Fibroblast of mammary gland (primary cell): ENCODE results near the gene S100P.
"Not testable (repeated sequence)": the region's sequence is repeated elsewhere in the genome, so short reads cannot be mapped to it uniquely, and the experiment has no call there.

Source experiments
- DNase-seq: peaks from one replicate; pipeline ENCODE4 v3.0.0-alpha.2; 2010; ENCODE audit warnings: low read depth
- H3K4me3 ChIP-seq: 2 replicates; pipeline ENCODE4 v1.5.1; 2011; ENCODE audit warnings: low read depth, mild to moderate bottlenecking, low read length, moderate library complexity; ENCODE audit not compliant: control insufficient read depth
- TF ChIP-seq, protein P1 (sequence below): conservative IDR thresholded peaks from 2 replicates; pipeline ENCODE4 v1.5.1; 2011; ENCODE audit warnings: low read depth, low read length, inconsistent platforms; ENCODE audit not compliant: control insufficient read depth, insufficient read depth

Gene S100P

DNA sequence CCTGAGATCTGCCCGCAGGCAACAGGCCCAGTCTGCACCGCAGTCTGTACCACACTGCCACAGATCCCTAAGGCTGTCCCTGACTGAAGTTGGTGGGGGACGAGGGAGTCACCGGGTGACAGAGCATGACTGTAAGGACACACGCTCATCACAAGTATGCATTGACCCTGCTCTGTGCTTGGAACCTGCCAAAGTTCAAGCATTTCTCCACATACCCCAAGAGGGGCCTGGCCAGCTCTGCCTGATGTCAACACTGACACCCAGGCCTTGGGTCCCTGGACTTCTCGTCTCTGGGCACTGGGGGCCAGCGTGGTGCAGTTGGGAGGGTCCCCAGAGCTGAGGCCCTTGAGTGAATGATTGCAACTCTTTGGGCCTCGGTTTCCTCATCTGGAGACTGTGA is 30.2 kb downstream of the S100P start:
- no peak for DNase-seq
- TF ChIP-seq, protein P1, sequence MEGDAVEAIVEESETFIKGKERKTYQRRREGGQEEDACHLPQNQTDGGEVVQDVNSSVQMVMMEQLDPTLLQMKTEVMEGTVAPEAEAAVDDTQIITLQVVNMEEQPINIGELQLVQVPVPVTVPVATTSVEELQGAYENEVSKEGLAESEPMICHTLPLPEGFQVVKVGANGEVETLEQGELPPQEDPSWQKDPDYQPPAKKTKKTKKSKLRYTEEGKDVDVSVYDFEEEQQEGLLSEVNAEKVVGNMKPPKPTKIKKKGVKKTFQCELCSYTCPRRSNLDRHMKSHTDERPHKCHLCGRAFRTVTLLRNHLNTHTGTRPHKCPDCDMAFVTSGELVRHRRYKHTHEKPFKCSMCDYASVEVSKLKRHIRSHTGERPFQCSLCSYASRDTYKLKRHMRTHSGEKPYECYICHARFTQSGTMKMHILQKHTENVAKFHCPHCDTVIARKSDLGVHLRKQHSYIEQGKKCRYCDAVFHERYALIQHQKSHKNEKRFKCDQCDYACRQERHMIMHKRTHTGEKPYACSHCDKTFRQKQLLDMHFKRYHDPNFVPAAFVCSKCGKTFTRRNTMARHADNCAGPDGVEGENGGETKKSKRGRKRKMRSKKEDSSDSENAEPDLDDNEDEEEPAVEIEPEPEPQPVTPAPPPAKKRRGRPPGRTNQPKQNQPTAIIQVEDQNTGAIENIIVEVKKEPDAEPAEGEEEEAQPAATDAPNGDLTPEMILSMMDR, result no peak
- no peak overlapping the region for H3K4me3 ChIP-seq

DNA sequence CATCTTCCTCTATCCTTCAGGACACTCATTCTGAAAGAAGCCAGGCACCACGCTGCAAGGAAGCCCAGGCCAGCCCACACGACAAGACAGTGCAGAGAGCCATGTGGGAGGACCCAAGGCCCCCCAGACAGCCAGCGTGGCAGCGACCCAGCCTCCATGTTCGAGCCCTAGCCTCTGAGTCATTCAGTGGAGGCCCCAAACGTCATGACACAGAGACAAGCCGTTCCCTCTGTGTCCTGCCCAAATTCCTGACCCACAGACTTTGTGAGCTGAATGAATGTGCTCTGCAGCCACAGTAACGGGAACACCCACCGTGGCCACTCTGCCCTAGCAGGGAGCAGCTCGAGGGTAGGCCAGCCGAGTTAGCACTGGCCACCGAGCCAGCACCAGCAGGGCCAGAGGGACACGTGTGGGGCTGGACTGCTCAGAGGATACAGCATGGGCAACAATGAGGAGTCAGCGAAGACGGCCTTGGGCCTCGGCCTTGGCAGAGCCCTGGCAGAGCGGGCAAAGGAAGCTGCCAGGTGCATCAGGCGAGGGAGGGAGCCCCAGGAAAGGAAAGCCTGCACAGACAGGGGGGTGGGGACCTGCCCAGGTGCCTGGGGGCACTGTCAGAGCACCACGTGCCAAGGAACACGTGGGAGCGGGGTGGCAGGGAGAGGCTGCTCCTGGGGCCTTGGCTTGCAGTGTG is 30.9 kb downstream of the S100P start:
- TF ChIP-seq, protein P1, result no peak
- peak; percentile 61 for DNase-seq

DNA sequence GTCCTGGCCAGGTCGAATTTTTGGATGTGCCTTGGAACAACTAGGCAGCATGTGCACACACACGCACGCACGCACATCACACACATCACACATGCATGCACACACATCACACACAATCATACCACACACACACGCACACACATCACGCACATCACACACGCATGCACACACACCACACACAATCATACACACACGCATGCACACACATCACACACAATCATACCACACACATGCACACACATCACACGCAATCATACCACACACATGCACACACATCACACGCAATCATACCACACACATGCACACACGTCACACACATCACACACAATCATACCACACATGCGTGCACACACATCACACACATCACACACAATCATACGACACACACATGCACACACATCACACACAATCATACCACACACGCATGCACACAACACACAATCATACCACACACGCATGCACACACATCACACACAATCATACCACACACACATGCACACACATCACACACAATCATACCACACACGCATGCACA is 31.8 kb downstream of the S100P start:
- not testable (repeated sequence) for DNase-seq

More for the DNA sequence above, 30.9 kb downstream of the S100P start:
- no peak overlapping the region for H3K4me3 ChIP-seq

DNA sequence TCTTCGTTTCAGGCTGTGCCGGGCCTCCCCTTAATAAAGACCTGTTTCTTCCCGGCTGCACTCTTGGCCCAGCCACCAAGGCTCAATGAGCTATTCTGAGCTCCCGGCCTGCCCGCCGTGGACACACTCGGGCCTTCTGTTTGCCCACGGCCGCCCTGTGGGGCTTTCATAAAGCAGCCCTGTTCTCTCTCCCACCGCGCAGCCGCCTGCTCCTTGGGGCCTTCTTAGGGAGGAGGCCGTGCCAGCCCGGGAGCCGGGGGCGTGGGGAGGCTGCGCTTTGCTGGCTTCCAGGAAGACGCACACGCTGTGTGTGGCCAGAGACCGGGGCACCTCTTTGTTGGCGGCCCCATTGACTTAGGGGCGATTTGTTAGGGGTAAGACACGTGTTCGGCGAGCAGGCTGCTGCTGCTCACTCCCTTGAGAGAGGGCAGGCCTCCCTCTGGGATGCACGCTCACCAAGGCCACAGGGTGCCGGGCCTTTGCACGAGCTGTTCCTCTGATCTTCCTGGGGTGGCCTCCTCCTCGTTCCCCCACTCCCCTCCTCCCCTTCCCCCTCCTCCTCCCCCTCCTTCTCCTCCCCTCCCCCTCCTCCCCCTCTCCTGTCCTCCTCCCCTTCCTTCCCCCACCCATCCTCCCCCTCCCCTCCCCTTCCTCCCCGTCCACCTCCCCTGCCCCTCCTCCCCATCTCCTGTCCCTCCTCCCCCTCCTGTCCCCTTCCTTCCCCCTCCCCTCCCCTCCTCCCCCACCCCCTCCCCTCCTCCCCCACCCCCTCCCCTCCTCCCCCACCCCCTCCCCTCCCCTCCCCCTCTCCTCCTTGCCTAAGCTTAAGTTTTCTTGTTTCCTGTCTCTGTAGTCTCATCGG is 33.6 kb downstream of the S100P start:
- peak; percentile 21 for DNase-seq
- no peak overlapping the region for H3K4me3 ChIP-seq
- TF ChIP-seq, protein P1, result no peak

More for the DNA sequence above, 31.8 kb downstream of the S100P start:
- H3K4me3 ChIP-seq, result not testable (repeated sequence)

DNA sequence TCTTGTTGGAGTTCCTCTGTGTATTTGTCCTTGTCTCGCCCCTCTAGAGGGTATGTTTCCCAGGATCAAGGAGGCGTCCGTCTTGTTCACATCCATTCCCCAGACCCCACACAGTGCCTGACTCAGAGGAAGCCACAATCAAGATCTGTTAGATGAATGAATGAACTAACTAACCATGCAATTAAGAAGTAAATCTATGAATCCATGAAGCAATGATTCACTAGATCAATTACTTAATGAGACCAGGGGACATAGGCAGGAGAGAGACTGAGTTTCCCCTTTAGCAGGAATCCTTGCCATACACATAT is 34.2 kb downstream of the S100P start:
- DNase-seq, result no peak
- H3K4me3 ChIP-seq, result no peak overlapping the region
- TF ChIP-seq, protein P1, result no peak

DNA sequence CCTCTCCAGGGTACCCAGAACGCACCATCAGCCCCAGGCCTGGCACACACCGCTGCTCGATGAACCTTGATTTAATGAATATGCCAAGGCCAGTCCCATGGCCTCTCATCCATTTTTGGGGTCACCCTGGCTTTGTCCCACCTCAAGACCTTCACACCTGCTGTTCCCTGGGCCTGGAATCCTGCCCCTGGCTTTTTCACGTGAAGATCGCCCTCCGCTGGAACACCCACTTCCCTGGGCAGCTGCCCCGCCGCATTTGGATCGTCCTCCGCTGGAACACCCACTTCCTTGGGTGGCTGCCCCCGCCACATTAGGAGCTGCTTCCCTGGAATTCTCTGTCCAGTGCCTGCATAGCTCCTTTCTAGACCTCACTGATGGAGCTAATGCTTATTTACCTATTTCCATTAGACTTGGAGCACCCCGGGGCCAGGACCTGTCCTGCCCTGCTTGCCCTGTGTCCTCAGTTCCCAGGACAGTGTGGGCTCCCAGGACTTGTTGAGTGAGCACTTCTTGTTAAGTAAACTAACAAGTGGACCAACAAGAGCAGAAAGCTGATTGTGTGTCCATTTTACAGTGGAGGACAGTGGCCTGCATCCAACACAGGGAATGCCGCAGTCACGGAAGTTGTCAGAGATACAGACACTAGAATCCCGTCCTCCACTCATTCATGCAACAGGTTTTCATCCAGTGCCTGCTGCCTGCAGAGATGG is 34.8 kb downstream of the S100P start:
- no peak for DNase-seq
- H3K4me3 ChIP-seq, result no peak overlapping the region
- TF ChIP-seq, protein P1, result no peak
